ENCODE data around the gene REEP5.

Gene REEP5

DNA sequence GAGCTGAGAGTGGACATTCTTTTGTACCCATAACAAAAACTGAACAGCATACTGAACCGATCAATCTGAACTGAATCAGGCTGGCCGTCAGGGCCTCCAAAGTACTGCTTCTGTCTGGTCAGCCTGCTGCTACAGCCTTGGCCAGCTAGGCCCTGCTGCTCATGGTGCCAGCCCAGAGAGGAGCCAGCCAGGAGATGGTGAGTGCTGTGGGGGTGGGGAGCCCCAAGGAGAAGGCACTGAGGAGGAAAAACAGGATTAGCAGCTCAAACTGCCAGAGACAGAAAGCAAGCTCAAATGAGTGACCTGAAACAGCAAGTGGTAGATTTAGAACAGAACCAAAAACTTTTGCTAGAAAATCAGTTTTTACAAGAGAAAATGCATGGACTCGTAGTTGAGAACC, 37.0 kb downstream of the REEP5 start:
- Mint-ChIP-seq H3K36me3 (ENCODE audit: low read depth) (peaks cover 44% of the 10 kb centered on the region), H3K27me3 (ENCODE audit: low read depth) (no peaks in the 10 kb centered on the region), H3K4me1 (ENCODE audit: low read depth) (peaks cover 34% of the 10 kb centered on the region), H3K9me3 (no peaks in the 10 kb centered on the region), H3K4me3 (no peak overlapping the region), H3K27ac (no peak overlapping the region)

DNA sequence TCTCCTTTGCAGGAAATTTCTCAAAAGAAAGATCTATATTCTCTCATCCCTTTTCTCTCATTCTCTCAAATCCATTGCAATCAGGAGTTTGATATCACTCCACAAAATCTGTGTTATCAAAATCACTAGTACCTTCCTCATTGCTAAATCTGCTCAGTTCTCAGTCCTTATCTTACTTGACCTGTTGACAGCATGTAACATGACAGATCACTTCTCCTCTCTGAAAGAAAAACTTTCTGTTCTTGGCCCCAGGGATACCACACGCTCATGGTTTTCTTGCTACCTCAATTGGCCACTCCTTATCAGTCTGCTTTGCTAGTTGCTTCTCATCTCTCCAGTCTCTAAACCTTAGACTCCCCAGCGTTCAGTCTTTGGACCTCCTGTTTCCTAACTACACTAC, 38.8 kb downstream of the REEP5 start:
- H3K36me3 Mint-ChIP-seq (ENCODE audit: low read depth) = peaks cover 40% of the 10 kb centered on the region
- H3K27ac Mint-ChIP-seq = no peak overlapping the region
- H3K27me3 Mint-ChIP-seq (ENCODE audit: low read depth) = no peaks in the 10 kb centered on the region
- no peak overlapping the region for H3K4me3 Mint-ChIP-seq
- peaks cover 38% of the 10 kb centered on the region for H3K4me1 Mint-ChIP-seq (ENCODE audit: low read depth)
- no peaks in the 10 kb centered on the region for H3K9me3 Mint-ChIP-seq

DNA sequence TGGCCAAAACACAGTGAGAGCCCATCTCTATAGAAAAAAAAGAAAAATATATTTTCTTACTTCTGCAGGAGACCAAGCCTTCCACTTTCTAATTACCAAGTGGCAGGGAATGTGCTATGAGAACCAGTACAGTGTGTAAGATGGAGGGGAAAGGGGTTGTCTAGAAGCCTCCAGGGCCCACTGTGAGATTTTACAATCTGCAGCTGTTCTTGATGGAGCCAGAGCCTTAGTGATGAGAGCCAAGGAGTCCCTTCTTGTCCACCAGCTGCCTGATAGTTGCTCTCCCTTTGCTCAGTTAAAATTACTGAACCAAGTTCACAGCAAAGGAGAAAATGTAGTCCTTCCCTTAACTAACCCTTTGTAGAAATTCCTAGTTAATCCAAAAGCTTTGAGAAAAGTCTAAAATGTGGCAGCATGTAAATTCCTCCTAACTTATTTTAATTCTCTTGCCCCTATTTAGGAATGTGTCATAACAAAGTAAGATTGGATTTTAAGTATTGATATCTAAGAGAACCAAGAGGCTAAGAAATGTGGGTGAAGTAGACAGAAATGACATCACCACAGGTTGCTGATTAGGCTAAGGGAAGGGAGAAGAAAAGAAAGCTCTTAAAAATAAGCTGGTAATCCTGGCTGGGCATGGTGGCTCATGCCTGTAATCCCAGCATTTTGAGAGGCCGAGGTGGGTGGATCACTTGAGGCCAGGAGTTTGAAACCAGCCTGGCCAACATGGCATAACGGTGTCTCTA, 41.6 kb downstream of the REEP5 start:
- H3K36me3 Mint-ChIP-seq (ENCODE audit: low read depth) = peaks cover 30% of the 10 kb centered on the region
- no peaks in the 10 kb centered on the region for H3K27me3 Mint-ChIP-seq (ENCODE audit: low read depth)
- peak overlapping the region; percentile 78 for H3K27ac Mint-ChIP-seq
- H3K4me3 Mint-ChIP-seq = no peak overlapping the region
- peaks cover 28% of the 10 kb centered on the region for H3K4me1 Mint-ChIP-seq (ENCODE audit: low read depth)
- H3K9me3 Mint-ChIP-seq = no peaks in the 10 kb centered on the region

DNA sequence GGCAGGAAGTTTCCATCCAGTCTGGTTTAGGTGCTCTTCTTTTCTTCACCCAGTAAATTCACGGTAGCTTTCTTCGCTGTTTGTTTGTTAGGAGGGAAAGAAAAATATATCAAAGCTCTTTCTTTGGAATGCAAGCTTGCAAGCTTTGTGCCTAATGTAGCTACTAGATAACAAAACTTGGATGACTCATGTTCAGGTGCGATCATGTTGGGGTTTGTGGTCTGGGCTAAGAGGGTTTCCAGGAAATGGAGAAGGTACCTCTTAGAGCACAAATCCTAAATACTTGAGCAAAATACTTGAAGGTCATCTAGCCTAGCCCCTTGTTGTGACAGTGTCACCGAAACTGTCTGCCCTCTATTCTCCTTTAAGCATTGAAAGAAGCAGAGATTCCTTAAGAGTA, 43.3 kb downstream of the REEP5 start:
- Mint-ChIP-seq H3K9me3 (no peaks in the 10 kb centered on the region), H3K36me3 (ENCODE audit: low read depth) (peaks cover 45% of the 10 kb centered on the region), H3K27me3 (ENCODE audit: low read depth) (no peaks in the 10 kb centered on the region), H3K27ac (peak overlapping the region; percentile 77), H3K4me1 (ENCODE audit: low read depth) (peaks cover 36% of the 10 kb centered on the region), H3K4me3 (peak overlapping the region; percentile 60)

DNA sequence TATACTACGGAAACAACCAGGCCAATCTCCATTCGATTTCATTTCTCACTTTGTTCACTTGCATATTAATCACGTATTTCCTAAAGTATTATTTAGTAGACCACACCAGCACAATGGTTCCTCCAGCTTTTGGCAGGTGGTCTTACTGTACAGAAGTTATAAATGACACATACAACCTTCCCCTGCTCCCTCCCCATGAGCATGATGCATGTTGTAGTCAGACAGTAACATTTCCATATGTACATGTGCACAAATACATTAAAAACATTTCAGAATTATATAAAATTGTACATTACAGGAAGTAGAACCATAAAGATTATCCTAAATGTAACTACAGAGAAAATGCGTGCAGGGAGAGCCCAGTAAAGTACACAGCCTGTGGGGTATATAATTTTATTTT, 43.9 kb downstream of the REEP5 start:
- Mint-ChIP-seq H3K36me3 (ENCODE audit: low read depth) (peaks cover 48% of the 10 kb centered on the region), H3K9me3 (no peaks in the 10 kb centered on the region), H3K27me3 (ENCODE audit: low read depth) (no peaks in the 10 kb centered on the region), H3K4me1 (ENCODE audit: low read depth) (peaks cover 40% of the 10 kb centered on the region), H3K4me3 (peak overlapping the region; percentile 7), H3K27ac (peak overlapping the region; percentile 71)

DNA sequence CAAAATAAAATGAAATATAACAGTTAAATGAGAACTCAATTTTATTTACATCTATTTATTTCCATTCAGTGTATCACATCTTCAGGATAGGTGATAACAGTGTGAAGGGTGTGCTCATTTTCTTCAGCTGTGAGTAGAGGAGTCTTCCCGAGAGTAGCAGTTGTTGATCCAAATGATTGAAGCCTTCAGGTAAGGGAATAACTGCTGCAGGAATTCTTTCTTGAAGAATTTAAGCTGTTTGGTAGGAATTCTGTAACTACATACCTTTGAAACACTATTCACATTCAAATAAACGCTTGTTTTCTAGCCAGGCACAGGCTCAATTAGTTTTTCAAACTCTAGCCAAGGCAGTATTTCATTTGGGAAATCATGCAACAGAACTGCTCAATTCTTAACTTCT, 45.7 kb downstream of the REEP5 start:
- no peak overlapping the region for H3K4me3 Mint-ChIP-seq
- H3K27ac Mint-ChIP-seq = no peak overlapping the region
- H3K4me1 Mint-ChIP-seq (ENCODE audit: low read depth) = peaks cover 45% of the 10 kb centered on the region
- H3K36me3 Mint-ChIP-seq (ENCODE audit: low read depth) = peaks cover 50% of the 10 kb centered on the region
- no peaks in the 10 kb centered on the region for H3K27me3 Mint-ChIP-seq (ENCODE audit: low read depth)
- no peaks in the 10 kb centered on the region for H3K9me3 Mint-ChIP-seq

DNA sequence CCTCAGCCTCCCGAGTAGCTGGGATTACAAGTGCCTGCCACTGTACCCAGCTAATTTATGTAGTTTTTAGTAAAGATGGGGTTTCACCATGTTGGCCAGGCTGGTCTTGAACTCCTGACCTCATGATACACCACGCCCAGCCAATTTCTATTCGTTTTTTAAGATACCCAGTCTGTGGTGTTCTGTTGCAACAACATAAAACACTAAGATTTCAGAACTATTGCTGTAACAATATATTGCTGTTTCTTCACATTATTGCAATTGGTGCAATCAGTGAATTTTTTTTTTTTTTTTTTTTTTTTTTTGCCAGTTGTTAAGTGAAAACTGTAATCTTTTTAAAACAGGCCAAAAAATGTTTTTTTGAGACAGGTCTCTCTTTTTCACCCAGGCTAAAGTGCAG, 51.1 kb downstream of the REEP5 start:
- no peaks in the 10 kb centered on the region for H3K27me3 Mint-ChIP-seq (ENCODE audit: low read depth)
- no peak overlapping the region for H3K27ac Mint-ChIP-seq
- H3K4me1 Mint-ChIP-seq (ENCODE audit: low read depth) = peaks cover 45% of the 10 kb centered on the region
- H3K4me3 Mint-ChIP-seq = no peak overlapping the region
- no peaks in the 10 kb centered on the region for H3K9me3 Mint-ChIP-seq
- H3K36me3 Mint-ChIP-seq (ENCODE audit: low read depth) = peaks cover 51% of the 10 kb centered on the region

DNA sequence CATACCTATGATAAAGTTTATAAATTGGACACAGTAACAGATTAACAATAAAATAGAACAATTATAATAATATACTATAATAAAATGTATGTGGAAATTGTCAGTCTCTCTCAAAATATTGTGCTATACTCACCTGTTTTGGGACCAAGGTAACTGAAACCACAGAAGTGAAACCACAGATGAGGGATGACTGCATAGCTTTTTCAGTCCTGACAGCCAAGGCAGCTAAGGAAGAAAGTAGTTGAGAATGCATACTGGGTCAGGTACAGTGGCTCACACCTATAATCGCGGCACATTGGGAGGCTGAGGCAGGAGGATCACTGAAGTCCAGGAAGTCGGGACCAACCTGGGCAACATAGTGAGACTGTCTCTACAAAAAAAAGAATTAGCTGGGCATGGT, 52.1 kb downstream of the REEP5 start:
- Mint-ChIP-seq H3K4me1 (ENCODE audit: low read depth) (peaks cover 45% of the 10 kb centered on the region), H3K4me3 (no peak overlapping the region), H3K36me3 (ENCODE audit: low read depth) (peaks cover 49% of the 10 kb centered on the region), H3K27me3 (ENCODE audit: low read depth) (no peaks in the 10 kb centered on the region), H3K9me3 (no peaks in the 10 kb centered on the region), H3K27ac (peak overlapping the region; percentile 59)

DNA sequence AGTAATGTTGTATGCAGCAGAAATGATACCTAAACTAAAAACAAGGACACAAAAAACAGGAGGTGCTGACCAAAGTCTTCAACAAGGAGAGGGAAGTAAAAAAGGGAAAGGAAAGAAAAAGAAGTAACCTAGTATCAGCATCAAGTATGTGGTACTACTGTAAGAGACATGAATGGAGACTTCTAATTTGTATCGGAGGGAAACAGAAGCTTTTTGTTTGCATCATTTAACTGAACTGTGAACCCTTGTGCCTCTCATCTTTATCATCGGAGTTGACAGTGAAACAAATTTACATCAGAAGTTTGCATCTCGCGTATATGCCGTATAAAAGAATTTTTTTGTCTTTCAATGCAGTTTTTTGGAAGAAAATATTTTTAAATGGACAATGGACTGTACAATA, 54.6 kb downstream of the REEP5 start:
- Mint-ChIP-seq H3K9me3 (no peaks in the 10 kb centered on the region), H3K4me1 (ENCODE audit: low read depth) (peaks cover 46% of the 10 kb centered on the region), H3K4me3 (no peak overlapping the region), H3K27ac (no peak overlapping the region), H3K27me3 (ENCODE audit: low read depth) (no peaks in the 10 kb centered on the region), H3K36me3 (ENCODE audit: low read depth) (peaks cover 49% of the 10 kb centered on the region)

DNA sequence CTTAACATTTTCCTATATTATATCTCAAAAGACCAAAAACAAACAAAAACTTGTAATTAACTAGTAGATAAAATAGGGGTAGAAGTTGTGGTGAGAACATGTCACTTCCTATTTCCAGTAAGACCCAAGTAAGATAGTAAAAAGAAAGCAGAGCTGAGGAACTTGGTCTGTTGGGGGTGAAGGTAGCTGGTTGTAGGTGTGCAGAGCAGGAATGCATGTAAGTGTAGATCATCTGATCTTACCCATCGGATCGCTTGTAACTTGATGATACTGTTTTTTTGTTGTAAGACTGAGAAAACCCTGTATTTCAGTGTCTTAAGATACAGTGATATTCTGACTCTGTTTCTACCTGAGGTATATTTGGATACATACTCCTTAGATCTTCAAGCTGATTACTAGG, 55.3 kb downstream of the REEP5 start:
- Mint-ChIP-seq H3K4me3 (no peak overlapping the region), H3K27me3 (ENCODE audit: low read depth) (no peaks in the 10 kb centered on the region), H3K27ac (peak overlapping the region; percentile 63), H3K36me3 (ENCODE audit: low read depth) (peaks cover 51% of the 10 kb centered on the region), H3K9me3 (no peaks in the 10 kb centered on the region), H3K4me1 (ENCODE audit: low read depth) (peaks cover 51% of the 10 kb centered on the region)

DNA sequence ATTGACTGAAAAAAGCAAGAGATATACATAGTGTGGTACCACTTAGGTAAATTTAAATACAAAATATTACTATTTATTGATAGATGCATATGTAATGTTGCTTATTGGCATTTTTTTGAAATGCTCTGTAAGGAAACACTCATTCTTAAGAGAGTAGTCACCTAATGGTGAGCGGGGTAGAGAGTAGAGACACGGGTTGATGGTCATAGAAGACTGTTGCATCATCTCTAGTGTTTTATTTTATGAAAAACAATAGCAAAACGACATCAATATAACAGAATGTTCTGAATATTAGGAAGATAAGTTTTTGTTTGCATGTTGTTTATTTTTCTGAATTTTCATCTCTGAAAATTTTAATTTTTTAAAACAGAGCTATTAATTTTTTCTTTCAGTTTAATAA, 56.9 kb downstream of the REEP5 start:
- Mint-ChIP-seq H3K36me3 (ENCODE audit: low read depth) (peaks cover 55% of the 10 kb centered on the region), H3K9me3 (no peaks in the 10 kb centered on the region), H3K27ac (no peak overlapping the region), H3K4me3 (no peak overlapping the region), H3K4me1 (ENCODE audit: low read depth) (peaks cover 50% of the 10 kb centered on the region), H3K27me3 (ENCODE audit: low read depth) (no peaks in the 10 kb centered on the region)

DNA sequence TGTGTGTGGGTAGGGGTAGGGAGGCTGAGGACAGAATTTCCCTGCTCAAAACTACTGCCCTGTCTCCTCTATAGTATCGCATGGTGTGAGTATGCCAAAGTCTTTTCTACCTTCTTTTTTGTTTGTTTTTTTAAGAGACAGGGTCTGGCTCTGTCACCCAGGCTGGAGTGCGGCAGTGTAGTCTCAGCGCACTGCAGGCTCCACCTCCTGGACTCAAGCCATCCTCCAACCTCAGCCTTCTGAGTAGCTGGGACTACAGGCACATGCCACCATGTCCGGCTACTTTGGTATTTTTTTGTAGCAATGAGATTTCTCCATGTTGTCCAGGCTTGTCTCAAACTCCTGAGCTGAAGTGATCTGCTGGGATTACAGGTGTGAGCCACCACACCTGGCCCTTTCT, 58.5 kb downstream of the REEP5 start:
- H3K4me3 Mint-ChIP-seq = peak overlapping the region; percentile 95
- H3K4me1 Mint-ChIP-seq (ENCODE audit: low read depth) = peaks cover 40% of the 10 kb centered on the region
- peaks cover 4% of the 10 kb centered on the region for H3K9me3 Mint-ChIP-seq
- H3K27me3 Mint-ChIP-seq (ENCODE audit: low read depth) = no peaks in the 10 kb centered on the region
- H3K27ac Mint-ChIP-seq = peak overlapping the region; percentile 36
- peaks cover 47% of the 10 kb centered on the region for H3K36me3 Mint-ChIP-seq (ENCODE audit: low read depth)

DNA sequence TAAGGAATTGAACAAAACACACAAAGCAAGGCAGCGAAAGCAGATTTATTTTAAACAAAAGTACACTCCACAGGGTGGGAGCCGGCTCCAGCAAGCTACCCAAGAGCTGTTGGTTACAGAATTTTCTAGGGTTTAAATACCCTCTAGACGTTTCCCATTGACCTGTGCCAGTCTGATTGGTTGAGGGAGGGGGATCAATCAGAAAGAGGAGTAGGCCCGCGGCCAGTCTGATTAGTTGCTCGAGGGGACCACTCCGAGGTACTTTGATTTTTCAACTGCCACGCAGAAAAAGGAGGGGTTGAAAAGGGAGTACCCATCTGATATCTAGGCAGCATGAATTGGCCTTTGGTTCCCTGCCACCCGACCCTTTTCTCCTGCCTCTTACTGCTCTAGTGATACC, 59.9 kb downstream of the REEP5 start:
- Mint-ChIP-seq H3K27me3 (ENCODE audit: low read depth) (peaks cover 7% of the 10 kb centered on the region), H3K36me3 (ENCODE audit: low read depth) (peaks cover 39% of the 10 kb centered on the region)

DNA sequence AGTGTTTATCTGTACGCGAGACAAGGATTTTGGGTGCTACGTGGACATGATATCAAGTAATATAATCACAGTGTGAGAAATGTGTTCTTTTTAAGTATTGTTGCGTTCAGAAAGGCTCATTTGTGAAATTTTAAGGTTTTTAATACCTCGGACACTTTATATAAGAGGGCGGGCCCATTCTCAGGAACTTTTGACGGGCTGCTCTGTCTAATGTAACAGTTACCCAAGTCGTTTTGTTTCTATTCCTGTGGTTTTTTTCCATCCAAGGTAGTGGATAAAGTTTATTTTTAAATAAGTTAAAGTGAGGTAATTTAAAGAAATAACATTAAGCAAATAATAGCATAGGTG, 60.4 kb downstream of the REEP5 start:
- peaks cover 34% of the 10 kb centered on the region for H3K36me3 Mint-ChIP-seq (ENCODE audit: low read depth)
- H3K27ac Mint-ChIP-seq = peak overlapping the region; percentile 97
- H3K4me1 Mint-ChIP-seq (ENCODE audit: low read depth) = peaks cover 32% of the 10 kb centered on the region
- peaks cover 4% of the 10 kb centered on the region for H3K9me3 Mint-ChIP-seq
- peak overlapping the region; percentile 95 for H3K4me3 Mint-ChIP-seq
- peaks cover 9% of the 10 kb centered on the region for H3K27me3 Mint-ChIP-seq (ENCODE audit: low read depth)

More for the DNA sequence above, 59.9 kb downstream of the REEP5 start:
- peak overlapping the region; percentile 49 for H3K27ac Mint-ChIP-seq
- H3K4me3 Mint-ChIP-seq = peak overlapping the region; percentile 95
- peaks cover 4% of the 10 kb centered on the region for H3K9me3 Mint-ChIP-seq
- peaks cover 37% of the 10 kb centered on the region for H3K4me1 Mint-ChIP-seq (ENCODE audit: low read depth)

DNA sequence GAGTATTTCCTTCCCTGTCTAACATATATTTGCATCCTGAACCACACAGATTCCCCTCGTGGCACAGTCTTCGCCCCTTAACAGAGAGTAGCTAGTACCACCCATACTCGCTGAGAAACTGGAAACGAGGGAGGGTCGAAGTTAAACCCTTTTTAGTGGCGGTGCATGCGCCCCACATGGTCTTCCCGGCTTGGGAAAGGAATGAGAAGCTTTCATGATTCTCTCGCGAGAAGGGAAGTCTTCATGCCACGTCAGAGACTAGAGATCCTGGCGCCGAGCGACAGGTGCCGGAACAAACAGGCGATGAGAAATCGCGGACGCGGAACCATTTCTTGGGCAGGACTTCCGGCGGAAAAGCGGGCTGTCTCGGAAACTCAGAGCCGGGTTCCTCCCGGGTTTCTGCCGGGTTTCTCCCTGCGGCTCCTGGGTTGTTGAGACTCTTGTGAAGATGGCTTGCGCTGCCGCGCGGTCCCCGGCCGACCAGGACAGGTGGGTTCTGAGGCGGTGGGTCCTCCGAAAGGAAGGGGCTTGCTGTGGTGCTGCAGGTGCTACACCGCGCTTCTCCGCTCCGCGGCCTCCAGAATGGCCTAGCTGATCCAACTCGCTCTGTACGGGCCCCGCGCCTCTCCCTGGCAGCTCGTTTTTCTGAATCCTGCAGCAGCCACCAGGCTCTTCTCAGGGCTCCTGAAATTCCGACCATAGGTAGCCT, 60.9 kb downstream of the REEP5 start, which contains the start of gene SRP19:
Gene SRP19 (plus strand): TSS at position 359 of the 709 bp plus-strand sequence. CDS start 90 bp downstream, at position 449.
- peaks cover 31% of the 10 kb centered on the region for H3K4me1 Mint-ChIP-seq (ENCODE audit: low read depth)
- peaks cover 14% of the 10 kb centered on the region for H3K27me3 Mint-ChIP-seq (ENCODE audit: low read depth)
- H3K4me3 Mint-ChIP-seq = peak within 1 kb of the TSS; percentile 95
- peaks cover 4% of the 10 kb centered on the region for H3K9me3 Mint-ChIP-seq
- H3K27ac Mint-ChIP-seq = peak within 1 kb of the TSS; percentile 97
- H3K36me3 Mint-ChIP-seq (ENCODE audit: low read depth) = peaks cover 30% of the 10 kb centered on the region
